Choroid plexus epithelial cell (primary cell): ENCODE data around the gene ANKRD29.
"Not testable (repeated sequence)": the region's sequence is repeated elsewhere in the genome, so short reads cannot be mapped to it uniquely, and the experiment has no call there.

Experiments
- DNase-seq: peaks from one replicate; pipeline ENCODE4 v3.0.0-alpha.2; 2010; ENCODE audit warnings: low read depth
- H3K4me3 ChIP-seq: 2 replicates; pipeline ENCODE4 v1.5.1; 2011; ENCODE audit warnings: low read depth, mild to moderate bottlenecking, control low read depth, low read length, moderate library complexity
- CTCF ChIP-seq: conservative IDR thresholded peaks from 2 replicates; pipeline ENCODE4 v1.5.1; 2011; ENCODE audit warnings: low read depth, mild to moderate bottlenecking, control low read depth, inconsistent platforms, low read length, moderate library complexity

Gene ANKRD29

GRCh38 chr18:23616258-23616657, 46.5 kb downstream of the ANKRD29 start:
- DNase-seq = no peak
- H3K4me3 ChIP-seq = no peak overlapping the region
- no peak for TF ChIP-seq CTCF

GRCh38 chr18:23614891-23615290, 47.8 kb downstream of the ANKRD29 start:
- no peak overlapping the region for H3K4me3 ChIP-seq
- no peak for TF ChIP-seq CTCF
- no peak for DNase-seq

- no peak for TF ChIP-seq CTCF
- no peak overlapping the region for H3K4me3 ChIP-seq
- DNase-seq = no peak
Observed at GRCh38 chr18:23614413-23614812, 48.3 kb downstream of the ANKRD29 start.

- DNase-seq, H3K4me3 ChIP-seq: not testable (repeated sequence)
Observed at GRCh38 chr18:23613091-23613475, 49.6 kb downstream of the ANKRD29 start.

- H3K4me3 ChIP-seq = no peak overlapping the region
- no peak for DNase-seq
- TF ChIP-seq CTCF = no peak
Observed at GRCh38 chr18:23612434-23613090, 50.1 kb downstream of the ANKRD29 start.

- H3K4me3 ChIP-seq = no peak overlapping the region
- TF ChIP-seq CTCF = no peak
- no peak for DNase-seq
Observed at GRCh38 chr18:23609390-23610023, 53.2 kb downstream of the ANKRD29 start.

- DNase-seq = no peak
- TF ChIP-seq CTCF = no peak
- H3K4me3 ChIP-seq = no peak overlapping the region
Observed at GRCh38 chr18:23608211-23608610, 54.5 kb downstream of the ANKRD29 start.
